AG09309 (cell line): ENCODE results near the gene KLHL35.

Source experiments
- DNase-seq: peaks from one replicate; pipeline ENCODE4 v3.0.0-alpha.2; 2010; ENCODE audit warnings: low read depth
- H3K4me3 ChIP-seq: 2 replicates; pipeline ENCODE4 v1.5.1; 2011; ENCODE audit warnings: mild to moderate bottlenecking, low read depth, low read length, moderate library complexity; ENCODE audit not compliant: control insufficient read depth
- CTCF ChIP-seq: IDR thresholded peaks from 2 replicates; pipeline ENCODE4 v1.5.1; 2011; ENCODE audit warnings: mild to moderate bottlenecking, low read depth, low read length, inconsistent platforms; ENCODE audit not compliant: insufficient read depth, control insufficient read depth; ENCODE audit errors: missing control alignments

Gene KLHL35

GRCh38 chr11:75432911-75433321, at the start of gene KLHL35:
Gene KLHL35, minus strand, starts transcription at chr11:75433203. Its CDS starts 2,574 bp downstream, at chr11:75430629.
- H3K4me3 ChIP-seq, result no peak within 1 kb of the TSS
- no peak for TF ChIP-seq CTCF
- no peak for DNase-seq

- H3K4me3 ChIP-seq, result no peak overlapping the region
- DNase-seq, result no peak
- TF ChIP-seq CTCF, result no peak
These were observed 49.1 kb upstream of the KLHL35 start for GRCh38 chr11:75481922-75482606.

- no peak for DNase-seq
- H3K4me3 ChIP-seq, result no peak overlapping the region
- no peak for TF ChIP-seq CTCF
These were observed 48.4 kb upstream of the KLHL35 start for GRCh38 chr11:75481223-75481921.

- no peak for TF ChIP-seq CTCF
- H3K4me3 ChIP-seq, result no peak overlapping the region
These were observed 47.5 kb upstream of the KLHL35 start for GRCh38 chr11:75480185-75481175.

GRCh38 chr11:75479597-75480145, 46.7 kb upstream of the KLHL35 start:
- no peak for TF ChIP-seq CTCF
- no peak for DNase-seq
- no peak overlapping the region for H3K4me3 ChIP-seq

More at GRCh38 chr11:75480185-75481175, 47.5 kb upstream of the KLHL35 start:
- no peak for DNase-seq
